ENCODE measurements around the gene CARF. TPM values are rescaled to one million over a fixed set of nuclear protein-coding genes. Genes with fewer than 3 reads are reported as not detected.
"Not testable (repeated sequence)": the region's sequence is repeated elsewhere in the genome, so short reads cannot be mapped to it uniquely, and the experiment has no call there.

CARF gene
- total RNA-seq, 4 donors from 2014 or later: 14.4 to 32.6 (median 19.7) TPM

DNA sequence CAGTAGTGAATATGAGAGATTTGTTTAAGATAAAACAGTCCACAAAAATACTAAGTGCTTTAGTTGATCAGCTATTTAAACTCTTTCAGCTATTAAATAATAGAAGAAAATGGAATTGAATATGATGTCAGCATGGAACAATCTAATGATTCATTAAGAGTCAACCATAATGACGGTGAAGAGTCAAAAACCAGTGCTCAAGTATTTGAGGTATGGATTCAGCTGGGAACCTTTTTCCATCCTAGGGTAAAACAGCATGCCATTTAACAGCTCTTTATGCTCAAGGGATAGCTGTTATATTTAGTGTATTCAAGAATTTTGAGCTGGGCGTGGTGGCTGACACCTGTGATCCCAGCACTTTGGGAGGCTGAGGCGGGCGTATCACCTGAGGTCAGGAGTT, 29.7 kb downstream of the CARF start:
- TF ChIP-seq POLR2A (IDR thresholded peaks at IDR 0.05) (no peak), EP300 (IDR thresholded peaks at IDR 0.05) (no peak)
- TF ChIP-seq, protein P1, sequence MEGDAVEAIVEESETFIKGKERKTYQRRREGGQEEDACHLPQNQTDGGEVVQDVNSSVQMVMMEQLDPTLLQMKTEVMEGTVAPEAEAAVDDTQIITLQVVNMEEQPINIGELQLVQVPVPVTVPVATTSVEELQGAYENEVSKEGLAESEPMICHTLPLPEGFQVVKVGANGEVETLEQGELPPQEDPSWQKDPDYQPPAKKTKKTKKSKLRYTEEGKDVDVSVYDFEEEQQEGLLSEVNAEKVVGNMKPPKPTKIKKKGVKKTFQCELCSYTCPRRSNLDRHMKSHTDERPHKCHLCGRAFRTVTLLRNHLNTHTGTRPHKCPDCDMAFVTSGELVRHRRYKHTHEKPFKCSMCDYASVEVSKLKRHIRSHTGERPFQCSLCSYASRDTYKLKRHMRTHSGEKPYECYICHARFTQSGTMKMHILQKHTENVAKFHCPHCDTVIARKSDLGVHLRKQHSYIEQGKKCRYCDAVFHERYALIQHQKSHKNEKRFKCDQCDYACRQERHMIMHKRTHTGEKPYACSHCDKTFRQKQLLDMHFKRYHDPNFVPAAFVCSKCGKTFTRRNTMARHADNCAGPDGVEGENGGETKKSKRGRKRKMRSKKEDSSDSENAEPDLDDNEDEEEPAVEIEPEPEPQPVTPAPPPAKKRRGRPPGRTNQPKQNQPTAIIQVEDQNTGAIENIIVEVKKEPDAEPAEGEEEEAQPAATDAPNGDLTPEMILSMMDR (IDR thresholded peaks at IDR 0.05): no peak
- Histone ChIP-seq H3K27ac (no peak overlapping the region), H3K4me1 (no peaks in the 10 kb centered on the region), H3K4me3 (no peak overlapping the region), H3K9me3 (peaks cover 0 to 14% (median 0%) of the 10 kb centered on the region in 4 donors), H3K27me3 (no peaks in the 10 kb centered on the region), H3K36me3 (peaks cover 0 to 76% (median 2%) of the 10 kb centered on the region in 3 donors)
- WGBS, 2 donors: 91 to 93% methylated on average over 4 of the region's 4 CpGs
- DNase-seq (ENCODE audit: low spot score in 2 of 2): no peak

DNA sequence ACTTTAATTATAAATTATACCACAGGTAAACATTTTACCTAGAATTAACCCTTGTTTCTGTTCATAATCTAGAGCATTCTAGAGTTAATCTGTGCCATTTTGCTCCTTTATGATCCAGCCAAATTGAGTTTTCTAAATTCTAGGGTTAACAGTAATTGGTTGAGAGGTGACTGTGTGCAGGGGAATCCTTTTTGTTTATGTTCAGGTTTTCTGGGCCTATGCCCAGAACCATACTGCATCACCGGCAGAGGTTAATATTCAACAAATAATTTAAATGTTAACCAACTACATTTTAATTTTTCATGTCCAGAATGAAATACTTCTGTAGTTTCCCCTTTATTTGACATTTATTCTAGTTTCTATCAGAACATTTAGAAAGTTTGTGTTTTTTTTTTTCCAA, 32.3 kb downstream of the CARF start:
- WGBS, 2 donors: 74 to 77% methylated on average over 1 of the region's 1 CpG

GRCh38 chr2:202944816-202945215, 32.7 kb downstream of the CARF start:
- WGBS, 2 donors: 93 to 95% methylated on average over 3 of the region's 3 CpGs
- Histone ChIP-seq H3K4me1 (no peaks in the 10 kb centered on the region), H3K27ac (no peak overlapping the region), H3K36me3 (peaks cover 0 to 65% (median under 1%) of the 10 kb centered on the region in 3 donors), H3K27me3 (no peaks in the 10 kb centered on the region), H3K4me3 (no peak overlapping the region), H3K9me3 (peaks cover 0 to 17% (median 4%) of the 10 kb centered on the region in 4 donors)
- no peak for DNase-seq (ENCODE audit: low spot score in 2 of 2)
- TF ChIP-seq POLR2A (IDR thresholded peaks at IDR 0.05) (no peak), EP300 (IDR thresholded peaks at IDR 0.05) (no peak)
- TF ChIP-seq, protein P1 (IDR thresholded peaks at IDR 0.05): no peak

More for the DNA sequence above, 32.3 kb downstream of the CARF start:
- TF ChIP-seq POLR2A (IDR thresholded peaks at IDR 0.05) (no peak), EP300 (IDR thresholded peaks at IDR 0.05) (no peak)
- TF ChIP-seq, protein P1 (IDR thresholded peaks at IDR 0.05): no peak
- no peak overlapping the region for H3K4me3 ChIP-seq
- H3K36me3 ChIP-seq: peaks cover 0 to 70% (median 2%) of the 10 kb centered on the region in 3 donors
- no peaks in the 10 kb centered on the region for H3K27me3 ChIP-seq
- no peak for DNase-seq (ENCODE audit: low spot score in 2 of 2)
- no peak overlapping the region for H3K27ac ChIP-seq
- H3K4me1 ChIP-seq: no peaks in the 10 kb centered on the region
- H3K9me3 ChIP-seq: peaks cover 0 to 17% (median 4%) of the 10 kb centered on the region in 4 donors

DNA sequence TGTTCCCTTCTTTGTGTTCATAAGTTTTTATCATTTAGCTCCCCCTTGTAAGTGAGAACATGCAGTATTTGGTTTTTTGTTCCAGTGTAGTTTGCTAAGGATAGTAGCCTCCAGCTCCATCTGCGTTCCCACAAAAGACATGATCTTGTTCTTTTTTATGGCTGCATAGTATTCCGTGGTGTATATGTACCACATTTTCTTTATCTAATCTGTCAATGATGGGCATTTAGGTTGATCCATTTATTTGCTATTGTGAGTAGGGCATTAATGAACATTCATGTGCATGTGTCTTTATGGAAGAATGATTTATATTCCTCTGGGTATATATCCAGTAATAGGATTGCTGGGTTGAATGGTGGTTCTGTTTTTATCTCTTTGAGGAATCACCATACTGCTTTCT, 33.4 kb downstream of the CARF start:
- TF ChIP-seq POLR2A (IDR thresholded peaks at IDR 0.05): no peak
- TF ChIP-seq, protein P1 (IDR thresholded peaks at IDR 0.05): no peak
- no peak for TF ChIP-seq EP300 (IDR thresholded peaks at IDR 0.05)
- 97 to 99% methylated on average over 2 of the region's 2 CpGs for WGBS, 2 donors
- DNase-seq (ENCODE audit: low spot score in 2 of 2): no peak
- no peak overlapping the region for H3K27ac ChIP-seq
- H3K27me3 ChIP-seq: no peaks in the 10 kb centered on the region
- no peak overlapping the region for H3K4me3 ChIP-seq
- H3K4me1 ChIP-seq: no peaks in the 10 kb centered on the region
- H3K36me3 ChIP-seq: peaks cover 0 to 61% (median 0%) of the 10 kb centered on the region in 3 donors
- peaks cover 0 to 17% (median 4%) of the 10 kb centered on the region in 4 donors for H3K9me3 ChIP-seq

DNA sequence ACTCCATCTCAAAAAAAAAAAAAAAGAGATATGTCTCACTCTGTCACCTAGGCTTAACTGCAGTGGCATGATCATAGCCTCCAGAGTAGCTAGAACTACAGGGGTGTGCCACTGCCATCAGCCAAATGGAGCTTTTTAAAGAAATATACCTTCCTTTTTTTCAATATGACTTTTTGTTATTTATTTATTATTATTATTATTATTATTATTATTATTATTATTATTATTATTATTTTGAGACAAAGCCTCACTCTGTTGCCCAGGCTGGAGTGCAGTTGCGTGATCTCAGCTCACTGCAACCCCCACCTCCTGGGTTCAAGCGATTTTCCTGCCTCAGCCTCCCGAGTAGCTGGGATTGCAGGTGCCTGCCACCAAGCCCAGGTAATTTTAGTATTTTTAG, 37.3 kb downstream of the CARF start:
- H3K4me3 ChIP-seq; DNase-seq (ENCODE audit: low spot score in 2 of 2): not testable (repeated sequence)

GRCh38 chr2:202950592-202950991, 38.5 kb downstream of the CARF start:
- WGBS, 2 donors: 47 to 52% methylated on average over 2 of the region's 2 CpGs
- no peaks in the 10 kb centered on the region for H3K27me3 ChIP-seq
- H3K9me3 ChIP-seq: peaks cover 0 to 17% (median 4%) of the 10 kb centered on the region in 4 donors
- no peak for DNase-seq (ENCODE audit: low spot score in 2 of 2)
- TF ChIP-seq POLR2A (IDR thresholded peaks at IDR 0.05): no peak
- TF ChIP-seq, protein P1 (IDR thresholded peaks at IDR 0.05): no peak
- TF ChIP-seq EP300 (IDR thresholded peaks at IDR 0.05): no peak
- no peak overlapping the region for H3K4me3 ChIP-seq
- peaks cover 0 to 53% (median 0%) of the 10 kb centered on the region in 3 donors for H3K36me3 ChIP-seq
- H3K27ac ChIP-seq: no peak overlapping the region
- no peaks in the 10 kb centered on the region for H3K4me1 ChIP-seq

More for the DNA sequence above, 37.3 kb downstream of the CARF start:
- H3K27ac ChIP-seq, H3K4me1 ChIP-seq, H3K27me3 ChIP-seq: not testable (repeated sequence)
- H3K9me3 ChIP-seq: peaks cover 0 to 17% (median 4%) of the 10 kb centered on the region in 4 donors
- H3K36me3 ChIP-seq: peaks cover 0 to 55% (median 0%) of the 10 kb centered on the region in 3 donors
- 98 to 100% methylated on average over 3 of the region's 3 CpGs for WGBS, 2 donors
